ENCODE measurements around the gene PUS10. TPM values are rescaled to one million over a fixed set of nuclear protein-coding genes. Genes with fewer than 3 reads are reported as not detected.

The PUS10 gene
- total and polyA plus RNA-seq, 2 of the 8 experiments (the other 6 are each of a cell fraction or from before 2014, with no cell fraction given): 1.3 to 3.1 TPM

DNA sequence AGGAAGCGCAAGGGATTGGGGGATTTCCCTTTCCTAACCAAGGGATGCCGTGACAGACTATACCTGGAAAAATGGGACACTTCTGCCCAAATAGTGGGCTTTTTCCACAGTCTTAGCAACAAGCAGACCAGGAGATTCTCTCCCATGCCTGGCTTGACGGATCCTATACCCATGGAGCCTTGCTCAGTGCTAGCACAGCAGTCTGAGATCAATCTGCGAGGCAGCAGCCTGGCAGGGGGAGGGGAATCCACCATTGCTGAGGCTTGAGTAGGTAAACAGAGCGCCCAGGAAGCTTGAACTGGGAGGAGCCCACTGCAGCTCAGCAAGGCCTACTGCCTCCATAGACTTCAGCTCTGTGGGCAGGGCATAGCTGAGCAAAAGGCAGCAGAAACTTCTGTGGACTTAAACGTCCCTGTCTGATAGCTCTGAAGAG lies 3.2 kb upstream of the PUS10 start:
- no peak overlapping the region for H3K56ac ChIP-seq (replicated peaks; ENCODE audit: insufficient read length, low read depth, low read length)
- no peak overlapping the region for H3K23ac ChIP-seq (ENCODE audit: insufficient read length)
- H4K8ac ChIP-seq (ENCODE audit: extremely low read depth, insufficient read depth, low read length): no peak overlapping the region
- DNase-seq (ENCODE audit: low read depth in 1 of 2, low spot score in 2 of 2): no peak
- H2BK120ac ChIP-seq (replicated peaks; ENCODE audit: low read depth, low read length): no peak overlapping the region
- FAIRE-seq: no peak
- no peaks in the 10 kb centered on the region; a peak in 1 of 7 replicates for H3K4me1 ChIP-seq (replicated peaks in 1 of 4; ENCODE audit: control insufficient read depth in 3 of 4, insufficient read depth in 4 of 4, low read length in 3 of 4)
- H3K4me3 ChIP-seq (ENCODE audit: extremely low read depth in 1 of 4, insufficient read depth in 2 of 4, low read depth in 3 of 4, low read length in 4 of 4): no peak overlapping the region
- CTCF ChIA-PET (ENCODE audit: partially characterized antibody): no interaction called here
- no peaks in the 10 kb centered on the region for H4K20me1 ChIP-seq (replicated peaks in 1 of 2; ENCODE audit: control insufficient read depth in 1 of 2, insufficient read depth in 2 of 2, low read length in 2 of 2)
- H3K9me3 ChIP-seq (ENCODE audit: insufficient read depth in 2 of 2, low read depth in 1 of 2, low read length in 1 of 2): no peaks in the 10 kb centered on the region
- peaks cover 0 to 51% of the 10 kb centered on the region in 2 experiments; a peak in 2 of 4 replicates for H3K79me2 ChIP-seq (ENCODE audit: control insufficient read depth in 1 of 2, insufficient read depth in 2 of 2, low read length in 2 of 2)
- WGBS, 2 experiments (ENCODE audit: extremely low coverage in 1 of 2, insufficient coverage in 1 of 2, insufficient read length in 1 of 2, insufficient replicate concordance in 2 of 2, low coverage in 1 of 2, low lambda C conversion rate in 2 of 2, missing lambda C conversion rate in 1 of 2): 90% methylated on average over 6 of the region's 6 CpGs; no CpG with 5 or more reads in 1 of the 2 experiments
- POLR2A ChIA-PET (ENCODE audit: partially characterized antibody): no interaction called here
- no peak overlapping the region for H2AK5ac ChIP-seq (ENCODE audit: low read depth, low read length)
- no peak overlapping the region for H2BK5ac ChIP-seq (ENCODE audit: low read depth, low read length)
- no peak overlapping the region for H2AFZ ChIP-seq (ENCODE audit: low read length)
- no peak overlapping the region for H3K27ac ChIP-seq (ENCODE audit: low read depth, low read length)
- H3K23me2 ChIP-seq (ENCODE audit: low read depth, low read length): peaks cover 3% of the 10 kb centered on the region; the same call in 1 of the 2 replicates
- H3K79me1 ChIP-seq (ENCODE audit: low read depth, low read length): peaks cover 4% of the 10 kb centered on the region
- no peak overlapping the region for H2BK20ac ChIP-seq (ENCODE audit: low read length)
- H3K9ac ChIP-seq (replicated peaks in 1 of 4; ENCODE audit: extremely low read depth in 1 of 4, low read depth in 3 of 4, low read length in 3 of 4): no peak overlapping the region
- H3K14ac ChIP-seq (ENCODE audit: insufficient read length): no peak overlapping the region
- H2BK15ac ChIP-seq (ENCODE audit: low read length): no peak overlapping the region
- no peak overlapping the region for H4K5ac ChIP-seq (ENCODE audit: insufficient read length, low read depth, low read length)
- no peaks in the 10 kb centered on the region for H3K27me3 ChIP-seq (replicated peaks in 1 of 4; ENCODE audit: control insufficient read depth in 3 of 4, extremely low read depth in 1 of 4, insufficient read depth in 3 of 4, low read length in 3 of 4)
- H3K4ac ChIP-seq (replicated peaks; ENCODE audit: insufficient read length, low read depth, low read length): no peak overlapping the region
- no peak overlapping the region for H3K4me2 ChIP-seq (ENCODE audit: insufficient read depth in 1 of 2, low read depth in 2 of 2, low read length in 2 of 2)
- H4K91ac ChIP-seq (replicated peaks; ENCODE audit: insufficient read length, low read length): no peak overlapping the region
- no peak overlapping the region for H3K18ac ChIP-seq (ENCODE audit: extremely low read depth, low read length)
- 0 out of 8 replicates have a peak, but pooled peaks cover 0 to 4% (median 0%) of the 10 kb centered on the region in 4 experiments for H3K36me3 ChIP-seq (ENCODE audit: control insufficient read depth in 2 of 4, insufficient read depth in 4 of 4, low read length in 3 of 4)
- H2BK12ac ChIP-seq (ENCODE audit: low read depth, low read length): no peak overlapping the region
- TF ChIP-seq SRF (IDR thresholded peaks at IDR 0.05; ENCODE audit: low read depth, low read length): no peak
- no peak for TF ChIP-seq SIRT6 (IDR thresholded peaks at IDR 0.05; ENCODE audit: low read length)
- no peak for TF ChIP-seq CHD1 (IDR thresholded peaks at IDR 0.05; ENCODE audit: low read depth, low read length)
- TF ChIP-seq, protein P1, sequence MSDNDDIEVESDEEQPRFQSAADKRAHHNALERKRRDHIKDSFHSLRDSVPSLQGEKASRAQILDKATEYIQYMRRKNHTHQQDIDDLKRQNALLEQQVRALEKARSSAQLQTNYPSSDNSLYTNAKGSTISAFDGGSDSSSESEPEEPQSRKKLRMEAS (IDR thresholded peaks at IDR 0.05): no peak
- TF ChIP-seq SUZ12 (IDR thresholded peaks at IDR 0.05; ENCODE audit: low read length): no peak
- TF ChIP-seq CTBP2 (IDR thresholded peaks at IDR 0.05; ENCODE audit: borderline replicate concordance, insufficient read depth, insufficient read length, low read length): no peak
- TF ChIP-seq RXRA (IDR thresholded peaks at IDR 0.05; ENCODE audit: insufficient read depth, low read depth, low read length): no peak
- no peak for TF ChIP-seq GABPA (IDR thresholded peaks at IDR 0.05; ENCODE audit: borderline replicate concordance, insufficient read depth, low read length)
- no peak for TF ChIP-seq RNF2 (IDR thresholded peaks at IDR 0.05; ENCODE audit: borderline replicate concordance, low read depth, low read length, missing control alignments, poor library complexity, severe bottlenecking)
- TF ChIP-seq, protein P2, sequence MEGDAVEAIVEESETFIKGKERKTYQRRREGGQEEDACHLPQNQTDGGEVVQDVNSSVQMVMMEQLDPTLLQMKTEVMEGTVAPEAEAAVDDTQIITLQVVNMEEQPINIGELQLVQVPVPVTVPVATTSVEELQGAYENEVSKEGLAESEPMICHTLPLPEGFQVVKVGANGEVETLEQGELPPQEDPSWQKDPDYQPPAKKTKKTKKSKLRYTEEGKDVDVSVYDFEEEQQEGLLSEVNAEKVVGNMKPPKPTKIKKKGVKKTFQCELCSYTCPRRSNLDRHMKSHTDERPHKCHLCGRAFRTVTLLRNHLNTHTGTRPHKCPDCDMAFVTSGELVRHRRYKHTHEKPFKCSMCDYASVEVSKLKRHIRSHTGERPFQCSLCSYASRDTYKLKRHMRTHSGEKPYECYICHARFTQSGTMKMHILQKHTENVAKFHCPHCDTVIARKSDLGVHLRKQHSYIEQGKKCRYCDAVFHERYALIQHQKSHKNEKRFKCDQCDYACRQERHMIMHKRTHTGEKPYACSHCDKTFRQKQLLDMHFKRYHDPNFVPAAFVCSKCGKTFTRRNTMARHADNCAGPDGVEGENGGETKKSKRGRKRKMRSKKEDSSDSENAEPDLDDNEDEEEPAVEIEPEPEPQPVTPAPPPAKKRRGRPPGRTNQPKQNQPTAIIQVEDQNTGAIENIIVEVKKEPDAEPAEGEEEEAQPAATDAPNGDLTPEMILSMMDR (IDR thresholded peaks at IDR 0.05; ENCODE audit: control extremely low read depth in 1 of 3, insufficient read depth in 1 of 3, low read depth in 1 of 3, low read length in 3 of 3): no peak
- TF ChIP-seq POU5F1 (IDR thresholded peaks at IDR 0.05; ENCODE audit: low read depth, low read length): no peak
